AG10803 (cell line): ENCODE measurements around the gene OR2M4.

ENCODE experiments used
- DNase-seq: peaks from one replicate; pipeline ENCODE4 v3.0.0; 2010; ENCODE audit warnings: low read depth
- H3K4me3 ChIP-seq: 2 replicates; pipeline ENCODE4 v1.5.1; 2011; ENCODE audit warnings: mild to moderate bottlenecking, low read length, control low read depth
- TF ChIP-seq, protein P1 (sequence below): conservative IDR thresholded peaks from 2 replicates; pipeline ENCODE4 v1.5.1; 2011; ENCODE audit warnings: mild to moderate bottlenecking, low read length, control low read depth, inconsistent platforms

Gene OR2M4, protein sequence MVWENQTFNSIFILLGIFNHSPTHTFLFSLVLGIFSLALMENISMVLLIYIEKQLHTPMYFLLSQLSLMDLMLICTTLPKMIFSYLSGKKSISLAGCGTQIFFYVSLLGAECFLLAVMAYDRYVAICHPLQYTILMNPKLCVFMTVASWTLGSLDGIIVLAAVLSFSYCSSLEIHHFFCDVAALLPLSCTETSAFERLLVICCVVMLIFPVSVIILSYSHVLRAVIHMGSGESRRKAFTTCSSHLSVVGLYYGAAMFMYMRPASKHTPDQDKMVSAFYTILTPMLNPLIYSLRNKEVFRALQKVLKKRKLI

DNA sequence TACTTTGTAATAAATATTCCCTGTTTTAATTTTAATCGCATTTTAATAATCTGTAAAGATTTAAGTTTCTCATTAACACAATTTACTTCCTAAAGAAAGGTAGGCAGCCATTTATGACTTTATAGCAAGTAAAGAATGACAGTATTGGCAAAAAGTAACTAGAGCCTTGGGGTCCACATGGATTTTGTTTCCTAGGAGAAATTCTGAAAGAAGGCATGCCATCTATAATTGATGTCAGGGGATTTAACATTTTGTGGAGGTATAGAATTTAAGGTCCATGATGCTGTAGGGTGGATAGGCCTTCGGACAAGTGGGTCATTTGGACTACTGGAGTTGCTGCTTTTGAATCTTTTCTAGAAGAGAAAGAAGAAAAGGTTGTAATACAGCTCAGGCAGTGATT lies at the start of gene OR2M4:
OR2M4 (plus strand) TSS at position 301 of the 400 bp plus-strand sequence. CDS start 7,512 bp downstream, outside the sequence.
- no peak for DNase-seq
- TF ChIP-seq, protein P1, sequence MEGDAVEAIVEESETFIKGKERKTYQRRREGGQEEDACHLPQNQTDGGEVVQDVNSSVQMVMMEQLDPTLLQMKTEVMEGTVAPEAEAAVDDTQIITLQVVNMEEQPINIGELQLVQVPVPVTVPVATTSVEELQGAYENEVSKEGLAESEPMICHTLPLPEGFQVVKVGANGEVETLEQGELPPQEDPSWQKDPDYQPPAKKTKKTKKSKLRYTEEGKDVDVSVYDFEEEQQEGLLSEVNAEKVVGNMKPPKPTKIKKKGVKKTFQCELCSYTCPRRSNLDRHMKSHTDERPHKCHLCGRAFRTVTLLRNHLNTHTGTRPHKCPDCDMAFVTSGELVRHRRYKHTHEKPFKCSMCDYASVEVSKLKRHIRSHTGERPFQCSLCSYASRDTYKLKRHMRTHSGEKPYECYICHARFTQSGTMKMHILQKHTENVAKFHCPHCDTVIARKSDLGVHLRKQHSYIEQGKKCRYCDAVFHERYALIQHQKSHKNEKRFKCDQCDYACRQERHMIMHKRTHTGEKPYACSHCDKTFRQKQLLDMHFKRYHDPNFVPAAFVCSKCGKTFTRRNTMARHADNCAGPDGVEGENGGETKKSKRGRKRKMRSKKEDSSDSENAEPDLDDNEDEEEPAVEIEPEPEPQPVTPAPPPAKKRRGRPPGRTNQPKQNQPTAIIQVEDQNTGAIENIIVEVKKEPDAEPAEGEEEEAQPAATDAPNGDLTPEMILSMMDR = no peak
- no peak within 1 kb of the TSS for H3K4me3 ChIP-seq

DNA sequence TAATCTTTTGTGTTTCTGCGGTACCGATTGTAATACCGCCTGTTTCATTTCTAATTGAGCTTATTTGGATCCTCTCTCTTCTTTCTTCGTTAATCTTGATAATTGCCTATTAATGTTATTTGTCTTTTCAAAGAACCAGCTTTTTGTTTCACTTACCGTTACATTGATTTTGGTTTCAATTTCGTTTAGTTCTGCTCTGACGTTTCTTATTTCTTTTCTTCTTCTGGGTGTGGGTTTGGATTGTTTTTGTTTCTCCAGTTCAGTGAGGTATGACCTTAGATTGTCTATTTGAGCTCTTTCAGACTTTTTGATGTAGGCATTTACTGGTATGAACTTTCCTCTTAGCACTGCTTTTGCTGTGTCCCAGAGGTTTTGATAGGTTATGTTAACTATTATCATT lies 47.2 kb upstream of the OR2M4 start:
- TF ChIP-seq, protein P1 = no peak
- no peak overlapping the region for H3K4me3 ChIP-seq
- DNase-seq = no peak

DNA sequence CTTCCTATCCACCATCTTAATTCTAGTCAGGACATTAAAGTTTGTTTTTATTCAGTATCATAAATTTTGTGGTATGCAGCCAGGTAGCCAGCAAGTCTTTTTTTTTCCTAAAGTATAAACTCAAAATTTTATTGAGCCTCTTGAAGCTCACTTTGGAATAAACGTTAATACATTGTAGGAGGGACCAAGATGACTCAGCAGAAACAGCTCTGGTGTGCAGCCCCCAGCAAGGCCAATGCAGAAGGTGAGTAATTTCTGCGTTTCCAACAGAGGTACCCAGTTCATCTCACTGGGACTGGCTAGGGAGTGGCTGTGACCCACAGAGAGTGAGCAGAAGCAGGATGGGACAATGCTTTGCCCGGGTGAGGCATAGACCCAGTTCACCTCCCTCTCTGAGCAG lies 43.9 kb upstream of the OR2M4 start:
- no peak overlapping the region for H3K4me3 ChIP-seq
- TF ChIP-seq, protein P1 = no peak
- DNase-seq = no peak

DNA sequence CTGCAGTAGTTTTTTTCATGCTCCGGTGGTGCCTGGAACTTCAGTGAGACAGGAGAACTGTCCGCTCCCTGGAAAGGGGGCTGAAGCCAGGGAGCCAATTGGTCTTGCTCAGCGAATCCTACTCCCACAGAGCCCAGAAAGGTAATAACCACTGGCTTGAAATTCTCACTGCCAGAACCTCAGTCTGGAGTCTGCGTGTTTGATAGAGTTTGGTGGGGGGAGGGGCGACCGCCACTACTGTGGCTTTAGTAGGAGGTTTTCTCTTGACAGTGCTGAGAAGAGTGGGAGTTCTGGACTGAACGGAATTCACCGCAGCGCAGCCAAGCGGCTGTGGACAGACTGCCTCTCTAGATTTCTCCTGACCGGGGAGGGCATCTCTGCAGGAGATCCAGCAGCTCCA lies 42.2 kb upstream of the OR2M4 start:
- TF ChIP-seq, protein P1 = no peak
- no peak for DNase-seq
- no peak overlapping the region for H3K4me3 ChIP-seq

DNA sequence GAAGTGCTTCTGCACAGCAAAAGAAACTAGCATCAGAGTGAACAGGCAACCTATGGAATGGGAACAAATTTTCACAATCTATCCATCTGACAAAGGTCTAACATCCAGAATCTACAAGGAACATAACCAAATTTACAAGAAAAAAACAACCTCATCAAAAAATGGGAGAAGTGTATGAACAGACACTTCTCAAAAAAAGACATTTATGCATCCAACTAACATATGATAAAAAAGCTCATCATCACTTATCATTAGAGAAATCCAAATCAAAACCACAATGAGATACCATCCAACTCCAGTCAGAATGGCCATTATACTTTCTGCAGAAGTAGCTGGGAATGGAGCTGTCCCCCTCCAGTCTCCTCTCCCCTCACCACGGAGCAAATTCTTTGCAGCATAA lies 37.1 kb upstream of the OR2M4 start:
- H3K4me3 ChIP-seq = no peak overlapping the region
- no peak for DNase-seq

GRCh38 chr1:248196965-248197364 lies 34.3 kb upstream of the OR2M4 start, which contains the start of gene OR2M3:
Gene OR2M3, plus strand, starts transcription at chr1:248197265. Its CDS starts 5,803 bp downstream, at chr1:248203068.
- no peak within 1 kb of the TSS for H3K4me3 ChIP-seq
- no peak for DNase-seq
- TF ChIP-seq, protein P1 = no peak

More for the DNA sequence above, 37.1 kb upstream of the OR2M4 start:
- TF ChIP-seq, protein P1 = no peak

DNA sequence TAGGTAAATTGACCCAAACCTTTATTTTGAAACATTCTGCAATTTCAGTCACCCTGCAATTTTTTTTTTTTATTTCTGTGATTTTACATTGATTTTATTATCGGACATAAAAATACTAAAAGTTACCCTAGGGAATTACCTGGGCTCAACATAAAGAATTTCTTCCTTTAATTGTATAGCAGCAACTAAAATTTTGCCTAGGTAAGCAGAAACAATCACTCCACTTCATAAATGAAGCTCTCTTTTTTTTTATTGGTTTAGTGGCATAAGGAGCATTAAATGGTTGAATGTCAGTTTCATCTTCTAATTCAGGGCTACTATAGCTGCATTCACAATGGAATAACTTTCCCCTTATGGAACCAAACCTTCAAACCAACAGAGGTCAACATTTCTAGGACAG lies 15.3 kb upstream of the OR2M4 start:
- TF ChIP-seq, protein P1 = no peak
- DNase-seq = no peak
- no peak overlapping the region for H3K4me3 ChIP-seq
